Fibroblast of lung (primary cell): ENCODE measurements around the gene SMIM36.

Experiments used
- CTCF ChIP-seq, 2 donors: IDR thresholded peaks in 1 of 2; conservative IDR thresholded peaks in 1 of 2; 1 replicate in 1 of 2; 2 replicates in 1 of 2; pipeline ENCODE4 v1.5.1; 2011 to 2012; ENCODE audit warnings: low read length in 2 of 2, control low read depth in 1 of 2, inconsistent platforms in 1 of 2, low read depth in 1 of 2, mild to moderate bottlenecking in 1 of 2
- EZH2 ChIP-seq: IDR thresholded peaks from 2 replicates; pipeline ENCODE4 v1.5.1; 2012; ENCODE audit warnings: low read length, control low read depth, mild to moderate bottlenecking; ENCODE audit errors: missing control alignments

GRCh38 chr17:55405600-55405999, 105.7 kb downstream of the SMIM36 start:
- TF ChIP-seq CTCF (conservative IDR thresholded peaks at IDR 0.05 in 1 of 2, IDR thresholded peaks at IDR 0.05 in 1 of 2; ENCODE audit: low read depth in 1 of 2, low read length in 2 of 2) = no peak
- no peak for TF ChIP-seq EZH2
